SK-N-SH (cell line): ENCODE measurements around the gene MARVELD2.

Experiments used
- EP300 ChIP-seq, 2 experiments: IDR thresholded peaks; 2 replicates each; pipeline versions ENCODE4 v1.4.0 to v1.6.1; 2012; ENCODE audit warnings: borderline replicate concordance in 1 of 2, low read depth in 1 of 2, low read length in 1 of 2
- EZH2phosphoT487 ChIP-seq: fragments of 200-600 bp; sonication (generic); IDR thresholded peaks from 2 replicates; pipeline ENCODE4 v1.6.1; 2017; ENCODE audit warnings: low read depth, mixed run types, mild to moderate bottlenecking, antibody characterized with exemption, moderate library complexity, borderline replicate concordance
- FOSL2 ChIP-seq: IDR thresholded peaks from 2 replicates; pipeline ENCODE4 v1.4.0; 2012; ENCODE audit warnings: low read depth, mild to moderate bottlenecking, moderate library complexity, borderline replicate concordance
- GATA2 ChIP-seq: sonication (generic); formaldehyde crosslinking; IDR thresholded peaks from 2 replicates; pipeline ENCODE4 v1.5.0; 2020; ENCODE audit warnings: mild to moderate bottlenecking, missing genetic modification reagents
- RAD21 ChIP-seq: IDR thresholded peaks from 2 replicates; pipeline ENCODE4 v1.6.1; 2012; ENCODE audit warnings: mild to moderate bottlenecking, low read length
- RCOR1 ChIP-seq: fragments of 150-350 bp; IDR thresholded peaks from 2 replicates; pipeline ENCODE4 v1.6.1; 2017; ENCODE audit warnings: antibody characterized with exemption, low read length
- RFX5 ChIP-seq: IDR thresholded peaks from 2 replicates; pipeline ENCODE4 v1.6.1; 2012; ENCODE audit warnings: mild to moderate bottlenecking, improper control_type of control experiment, low read length
- TF ChIP-seq, protein P1 (sequence below): IDR thresholded peaks from 2 replicates; pipeline ENCODE4 v1.4.0; 2012; ENCODE audit warnings: low read depth
- TF ChIP-seq, protein P2 (sequence below): fragments of 200-600 bp; sonication (generic); IDR thresholded peaks from 2 replicates; pipeline ENCODE4 v1.6.1; 2017; ENCODE audit warnings: antibody characterized with exemption, mild to moderate bottlenecking, moderate library complexity

DNA sequence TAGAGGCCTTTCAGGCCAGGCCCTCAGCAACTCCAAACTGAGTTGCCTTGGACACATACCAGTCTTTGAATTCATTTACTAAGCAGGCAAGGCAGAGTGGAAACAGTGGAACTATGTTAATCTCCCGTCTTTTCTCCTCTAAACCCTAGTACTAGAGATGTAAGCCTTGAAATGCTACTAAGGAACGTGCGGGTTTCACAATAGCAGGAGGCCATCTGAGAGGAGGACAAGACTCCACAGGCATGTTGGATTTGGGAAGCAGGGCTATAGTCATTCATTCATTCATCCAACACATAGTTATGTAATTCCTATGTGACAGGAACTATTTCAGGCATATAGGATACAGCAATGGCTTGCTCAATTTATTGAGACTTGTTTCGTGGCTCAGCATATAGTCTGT lies 74.3 kb downstream of the MARVELD2 start:
- no peak for TF ChIP-seq EZH2phosphoT487
- TF ChIP-seq FOSL2 = no peak
- TF ChIP-seq, protein P1, sequence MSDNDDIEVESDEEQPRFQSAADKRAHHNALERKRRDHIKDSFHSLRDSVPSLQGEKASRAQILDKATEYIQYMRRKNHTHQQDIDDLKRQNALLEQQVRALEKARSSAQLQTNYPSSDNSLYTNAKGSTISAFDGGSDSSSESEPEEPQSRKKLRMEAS = no peak
- TF ChIP-seq, protein P2, sequence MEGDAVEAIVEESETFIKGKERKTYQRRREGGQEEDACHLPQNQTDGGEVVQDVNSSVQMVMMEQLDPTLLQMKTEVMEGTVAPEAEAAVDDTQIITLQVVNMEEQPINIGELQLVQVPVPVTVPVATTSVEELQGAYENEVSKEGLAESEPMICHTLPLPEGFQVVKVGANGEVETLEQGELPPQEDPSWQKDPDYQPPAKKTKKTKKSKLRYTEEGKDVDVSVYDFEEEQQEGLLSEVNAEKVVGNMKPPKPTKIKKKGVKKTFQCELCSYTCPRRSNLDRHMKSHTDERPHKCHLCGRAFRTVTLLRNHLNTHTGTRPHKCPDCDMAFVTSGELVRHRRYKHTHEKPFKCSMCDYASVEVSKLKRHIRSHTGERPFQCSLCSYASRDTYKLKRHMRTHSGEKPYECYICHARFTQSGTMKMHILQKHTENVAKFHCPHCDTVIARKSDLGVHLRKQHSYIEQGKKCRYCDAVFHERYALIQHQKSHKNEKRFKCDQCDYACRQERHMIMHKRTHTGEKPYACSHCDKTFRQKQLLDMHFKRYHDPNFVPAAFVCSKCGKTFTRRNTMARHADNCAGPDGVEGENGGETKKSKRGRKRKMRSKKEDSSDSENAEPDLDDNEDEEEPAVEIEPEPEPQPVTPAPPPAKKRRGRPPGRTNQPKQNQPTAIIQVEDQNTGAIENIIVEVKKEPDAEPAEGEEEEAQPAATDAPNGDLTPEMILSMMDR = no peak
- TF ChIP-seq RFX5 = no peak
- no peak for TF ChIP-seq RCOR1
- TF ChIP-seq EP300 (IDR thresholded peaks at IDR 0.05; ENCODE audit: borderline replicate concordance in 1 of 2, low read depth in 1 of 2, low read length in 1 of 2) = no peak
- no peak for TF ChIP-seq RAD21
- no peak for TF ChIP-seq GATA2
